ENCODE results near the gene SETD3.

SETD3 gene

GRCh38 chr14:99503848-99504453 is 23.3 kb upstream of the SETD3 start:
- in situ Hi-C loops (cut with MboI; ENCODE audit: low sequenced_read_pairs), result no loop called here

- in situ Hi-C loops (cut with MboI; ENCODE audit: low sequenced_read_pairs), result no loop called here
Measured at GRCh38 chr14:99502989-99503421, 22.3 kb upstream of the SETD3 start.

GRCh38 chr14:99497894-99498293 is 17.2 kb upstream of the SETD3 start:
- in situ Hi-C loops (cut with MboI; ENCODE audit: low sequenced_read_pairs), result no loop called here

- in situ Hi-C loops (cut with MboI; ENCODE audit: low sequenced_read_pairs), result no loop called here
Measured at GRCh38 chr14:99497341-99497740, 16.7 kb upstream of the SETD3 start.

GRCh38 chr14:99484106-99484505 is 3.4 kb upstream of the SETD3 start:
- in situ Hi-C loops (cut with MboI; ENCODE audit: low sequenced_read_pairs), result no loop called here

- in situ Hi-C loops (cut with MboI; ENCODE audit: low sequenced_read_pairs), result no loop called here
Measured at GRCh38 chr14:99481745-99482099, 1.1 kb upstream of the SETD3 start.

GRCh38 chr14:99480917-99481744 is 472 bp upstream of the SETD3 start, which contains the start of gene CCNK:
Gene CCNK (plus strand): TSS chr14:99481409. CDS start chr14:99492678, 11,269 bp downstream.
- in situ Hi-C loops (cut with MboI; ENCODE audit: low sequenced_read_pairs), result no loop called here

- in situ Hi-C loops (cut with MboI; ENCODE audit: low sequenced_read_pairs), result no loop called here
Measured at GRCh38 chr14:99479160-99479905, 1.3 kb downstream of the SETD3 start.

- in situ Hi-C loops (cut with MboI; ENCODE audit: low sequenced_read_pairs), result no loop called here
Measured at GRCh38 chr14:99478128-99478527, 2.5 kb downstream of the SETD3 start.

- in situ Hi-C loops (cut with MboI; ENCODE audit: low sequenced_read_pairs), result no loop called here
Measured at GRCh38 chr14:99476864-99477263, 3.8 kb downstream of the SETD3 start.

GRCh38 chr14:99475660-99476059 is 5.0 kb downstream of the SETD3 start:
- in situ Hi-C loops (cut with MboI; ENCODE audit: low sequenced_read_pairs), result no loop called here

GRCh38 chr14:99475179-99475578 is 5.5 kb downstream of the SETD3 start:
- in situ Hi-C loops (cut with MboI; ENCODE audit: low sequenced_read_pairs), result no loop called here

GRCh38 chr14:99473458-99473857 is 7.2 kb downstream of the SETD3 start:
- in situ Hi-C loops (cut with MboI; ENCODE audit: low sequenced_read_pairs), result no loop called here

GRCh38 chr14:99472937-99473336 is 7.7 kb downstream of the SETD3 start:
- in situ Hi-C loops (cut with MboI; ENCODE audit: low sequenced_read_pairs), result no loop called here

GRCh38 chr14:99471731-99472130 is 8.9 kb downstream of the SETD3 start:
- in situ Hi-C loops (cut with MboI; ENCODE audit: low sequenced_read_pairs), result no loop called here

- in situ Hi-C loops (cut with MboI; ENCODE audit: low sequenced_read_pairs), result no loop called here
Measured at GRCh38 chr14:99468836-99469592, 11.6 kb downstream of the SETD3 start.

GRCh38 chr14:99468081-99468480 is 12.6 kb downstream of the SETD3 start:
- in situ Hi-C loops (cut with MboI; ENCODE audit: low sequenced_read_pairs), result no loop called here

GRCh38 chr14:99467336-99468078 is 13.2 kb downstream of the SETD3 start:
- in situ Hi-C loops (cut with MboI; ENCODE audit: low sequenced_read_pairs), result no loop called here

GRCh38 chr14:99466758-99467157 is 13.9 kb downstream of the SETD3 start:
- in situ Hi-C loops (cut with MboI; ENCODE audit: low sequenced_read_pairs), result no loop called here

- in situ Hi-C loops (cut with MboI; ENCODE audit: low sequenced_read_pairs), result no loop called here
Measured at GRCh38 chr14:99465288-99465687, 15.4 kb downstream of the SETD3 start.
